Measurements from ENCODE around the gene ZNF488.

DNA sequence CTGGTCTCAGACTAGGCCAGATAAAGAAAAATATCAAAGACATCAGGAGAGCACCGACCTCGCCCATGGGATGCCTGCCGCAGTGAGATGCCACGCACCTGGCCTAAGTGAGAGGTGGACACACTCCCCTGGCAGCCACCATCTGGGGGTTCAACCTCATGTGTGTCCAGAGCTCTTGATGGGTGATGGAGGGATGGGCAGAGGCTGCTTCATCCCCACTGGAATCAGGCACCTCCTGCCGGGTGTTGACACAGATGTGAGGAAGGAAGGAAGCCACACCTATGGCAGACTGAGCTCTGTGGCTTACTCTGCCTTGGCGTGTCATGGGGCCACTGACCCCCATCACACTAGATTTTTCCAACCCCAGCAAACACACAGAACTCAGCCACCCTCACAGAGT lies 11.4 kb downstream of the ZNF488 start:
- TF ChIP-seq CHD2 (IDR thresholded peaks at IDR 0.05; ENCODE audit: low read length, partially characterized antibody) (no peak), ESRRA (IDR thresholded peaks at IDR 0.05; ENCODE audit: borderline replicate concordance, low read length) (no peak)

Data from A549 (cell line).